HG03439 (cell line): ENCODE results near the gene NTF4.

Experiments
- ATAC-seq: cut with Tn5 transposase; IDR thresholded peaks from one replicate; pipeline ENCODE4 v1.9.1; 2021; ENCODE audit warnings: mild to moderate bottlenecking, moderate library complexity; ENCODE audit not compliant: unreplicated experiment

Gene NTF4

GRCh38 chr19:49064768-49065611, at the start of gene NTF4:
Gene NTF4, minus strand, starts transcription at chr19:49064818. Its CDS starts 2,821 bp downstream, at chr19:49061997.
- ATAC-seq: no peak

DNA sequence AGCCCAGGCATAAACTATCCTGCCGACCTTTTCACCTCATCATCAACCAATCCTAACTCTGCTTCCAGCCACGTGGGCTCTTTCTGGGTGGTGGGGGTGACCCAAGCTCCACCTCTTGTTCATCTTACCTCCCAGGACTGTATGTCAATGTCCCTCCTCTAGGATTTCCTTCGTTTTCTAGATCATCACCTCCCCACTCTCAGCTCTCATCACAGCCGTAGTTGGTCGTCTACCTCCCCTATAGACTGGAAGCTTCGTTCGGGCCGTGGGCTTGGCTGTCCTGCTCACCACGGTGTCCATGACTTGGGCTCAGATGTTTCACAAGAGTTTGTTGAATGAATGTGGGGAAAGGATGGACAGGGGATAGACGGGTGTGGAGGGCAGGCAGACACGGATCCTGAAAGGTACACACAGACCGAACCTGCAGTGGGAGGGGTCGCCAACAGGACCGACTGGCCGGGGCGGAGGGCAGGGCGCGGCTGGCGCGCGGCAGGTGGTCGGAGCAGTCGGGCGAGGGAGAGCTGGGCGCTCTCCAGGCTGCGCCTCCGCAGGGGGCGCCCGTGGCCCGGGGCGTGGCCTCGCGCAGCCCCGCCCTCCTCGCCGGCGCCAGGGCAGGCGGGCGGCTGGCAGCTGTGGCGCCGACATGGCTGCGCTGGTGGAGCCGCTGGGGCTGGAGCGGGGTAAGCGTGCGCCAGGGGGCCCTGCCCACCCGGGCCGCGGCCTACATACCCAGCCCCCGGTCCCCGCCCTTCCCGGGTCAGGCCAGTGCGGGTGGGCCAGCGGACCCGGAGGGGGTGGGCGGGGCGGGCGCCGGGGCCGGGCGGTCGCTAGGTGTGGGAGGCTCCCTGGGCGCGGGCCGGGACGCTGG, 49.4 kb upstream of the NTF4 start, which contains the start of gene LIN7B:
Gene LIN7B, plus strand, starts transcription at position 609 of the 868 bp plus-strand sequence. Its CDS starts 35 bp downstream, at position 644.
- ATAC-seq: peak; percentile 33

DNA sequence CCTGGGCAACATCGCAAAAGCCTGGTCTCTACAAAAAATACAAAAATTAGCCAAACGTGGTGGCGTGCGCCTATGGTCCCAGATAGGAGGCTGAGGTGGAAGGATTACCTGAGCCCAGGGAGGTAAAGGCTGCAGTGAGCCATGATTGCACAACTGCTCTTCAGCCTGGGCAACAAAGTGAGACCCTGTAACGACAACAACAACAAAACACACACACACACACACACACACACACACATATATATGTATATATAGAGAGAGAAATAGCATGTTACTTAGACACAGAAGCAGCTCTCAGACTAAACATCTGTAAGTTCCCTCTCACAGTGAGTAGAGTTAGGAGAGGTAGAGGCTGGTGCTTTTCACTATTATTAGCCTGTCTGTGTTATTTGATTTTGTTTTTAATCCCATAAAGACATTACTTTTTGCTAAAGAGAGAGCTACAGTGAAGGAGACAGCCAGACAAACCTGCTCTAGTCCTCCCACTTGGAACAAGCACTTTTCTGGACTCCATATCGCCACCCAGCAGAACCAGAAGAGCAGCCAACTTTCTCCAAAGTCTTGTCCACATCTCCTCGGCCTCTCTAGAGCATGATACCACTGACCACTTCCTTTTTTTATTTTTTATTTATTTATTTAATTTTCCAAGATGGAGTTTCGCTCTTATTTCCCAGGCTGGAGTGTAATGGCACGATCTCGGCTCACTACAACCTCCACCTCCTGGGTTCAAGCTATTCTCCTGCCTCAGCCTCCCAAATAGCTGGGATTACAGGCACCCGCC, 46.8 kb upstream of the NTF4 start:
- no peak for ATAC-seq

- no peak for ATAC-seq
Observed at GRCh38 chr19:49110567-49110966, 45.9 kb upstream of the NTF4 start.

DNA sequence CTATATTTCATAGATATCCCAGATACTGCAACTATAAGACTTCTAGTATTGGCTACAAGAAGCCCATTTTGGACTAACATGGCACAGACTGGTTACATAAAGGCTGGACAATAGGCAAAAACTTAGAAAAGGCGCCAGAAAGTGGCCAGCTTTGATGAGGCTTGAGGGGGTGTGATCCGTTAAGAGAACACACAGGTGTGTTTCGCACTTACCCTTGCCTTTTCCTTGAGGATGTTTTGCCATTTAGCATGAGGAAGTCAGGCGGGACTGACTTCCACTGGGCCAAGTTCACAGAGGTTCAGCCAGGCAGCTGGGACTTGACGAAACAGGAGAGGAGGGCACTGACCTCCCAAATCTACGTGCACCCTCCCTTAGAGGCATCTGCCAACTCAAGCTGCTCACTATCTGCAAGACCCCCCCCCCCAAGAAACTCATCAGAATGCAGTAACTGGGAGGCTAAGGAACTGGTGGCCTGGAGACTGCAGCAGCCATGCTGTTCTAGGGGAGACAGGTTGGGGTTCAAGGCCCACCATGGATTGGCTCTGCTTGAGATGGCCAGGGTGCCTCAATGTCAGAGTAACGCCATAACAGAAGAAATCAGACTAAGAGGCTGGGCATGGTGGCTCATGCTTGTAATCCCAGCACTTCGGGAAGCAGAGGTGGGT, 45.1 kb upstream of the NTF4 start:
- no peak for ATAC-seq

- no peak for ATAC-seq
Observed at GRCh38 chr19:49109051-49109450, 44.4 kb upstream of the NTF4 start.

GRCh38 chr19:49107625-49108459, 43.2 kb upstream of the NTF4 start:
- no peak for ATAC-seq

DNA sequence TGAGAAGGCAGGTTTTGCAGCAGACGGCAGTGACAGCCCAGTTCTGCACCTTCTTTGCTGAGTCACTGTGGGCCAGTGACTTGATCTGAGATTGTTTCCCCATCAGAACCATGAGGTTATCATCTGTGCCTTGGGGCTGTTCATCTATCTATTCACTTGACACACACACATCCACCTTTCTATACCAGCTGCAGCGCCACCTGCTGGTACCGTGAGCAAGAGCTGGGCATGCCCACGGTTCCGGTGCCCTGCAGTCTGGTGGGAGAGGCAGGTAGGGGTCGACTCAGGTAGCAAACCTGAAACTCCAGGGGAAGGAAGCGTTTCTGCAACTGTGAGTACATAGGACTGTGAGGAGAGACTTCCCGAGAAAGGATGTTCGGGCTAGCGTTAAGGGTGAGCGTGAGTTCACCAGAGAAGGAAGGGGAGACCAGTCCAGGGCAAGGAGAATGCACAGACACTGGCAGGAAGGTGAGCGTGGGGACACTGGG, 42.1 kb upstream of the NTF4 start:
- no peak for ATAC-seq

DNA sequence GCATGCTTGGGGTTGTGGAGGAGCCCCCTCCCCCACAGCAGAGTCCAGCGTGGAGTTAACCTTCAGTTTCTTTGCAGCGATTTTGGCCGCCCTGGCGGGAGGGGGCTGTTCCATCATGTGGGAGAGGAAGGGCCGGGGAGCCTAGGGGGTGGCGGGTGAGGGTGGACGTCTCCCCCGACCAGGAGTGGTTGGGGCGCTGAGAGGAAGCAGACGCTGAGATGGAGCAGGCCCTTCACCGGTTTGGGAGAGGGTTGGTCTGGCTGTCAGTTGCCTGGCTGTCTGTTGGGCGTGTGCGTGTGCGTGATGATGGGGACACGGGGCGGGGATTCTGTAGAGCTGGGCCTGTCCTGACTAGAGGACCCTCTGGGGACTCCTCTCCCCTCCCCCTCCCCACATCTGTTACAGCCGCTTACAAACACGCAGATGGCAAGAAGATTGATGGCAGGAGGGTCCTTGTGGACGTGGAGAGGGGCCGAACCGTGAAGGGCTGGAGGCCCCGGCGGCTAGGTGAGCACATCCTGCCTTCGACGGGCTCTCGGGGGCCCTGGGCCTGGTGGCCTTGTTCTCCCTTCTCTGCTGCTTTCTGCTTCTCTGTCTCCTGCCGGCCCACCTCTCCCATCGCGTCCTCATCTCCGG, 39.7 kb upstream of the NTF4 start:
- ATAC-seq: no peak

- no peak for ATAC-seq
Observed at GRCh38 chr19:49103331-49104085, 38.9 kb upstream of the NTF4 start.

DNA sequence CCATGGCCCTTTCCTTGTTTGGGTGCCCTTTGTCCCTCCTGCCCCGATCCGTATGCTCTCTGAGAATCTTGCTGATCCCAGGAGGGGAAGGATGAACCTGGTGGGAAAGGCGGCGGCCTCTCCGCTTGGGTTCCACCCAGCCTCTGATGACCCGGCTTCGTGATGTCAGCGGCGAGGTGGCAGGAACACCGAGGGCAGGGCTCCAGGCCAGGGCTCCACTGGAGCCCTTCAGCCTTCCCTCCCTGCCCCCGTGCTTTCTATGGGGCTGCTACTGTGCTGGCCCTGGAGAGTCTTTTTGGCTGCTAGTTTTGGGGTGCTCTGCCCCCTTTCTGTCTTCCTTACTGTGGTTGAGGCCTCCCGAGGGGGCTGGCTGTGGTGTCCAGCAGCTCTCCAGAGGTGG, 37.7 kb upstream of the NTF4 start:
- no peak for ATAC-seq

DNA sequence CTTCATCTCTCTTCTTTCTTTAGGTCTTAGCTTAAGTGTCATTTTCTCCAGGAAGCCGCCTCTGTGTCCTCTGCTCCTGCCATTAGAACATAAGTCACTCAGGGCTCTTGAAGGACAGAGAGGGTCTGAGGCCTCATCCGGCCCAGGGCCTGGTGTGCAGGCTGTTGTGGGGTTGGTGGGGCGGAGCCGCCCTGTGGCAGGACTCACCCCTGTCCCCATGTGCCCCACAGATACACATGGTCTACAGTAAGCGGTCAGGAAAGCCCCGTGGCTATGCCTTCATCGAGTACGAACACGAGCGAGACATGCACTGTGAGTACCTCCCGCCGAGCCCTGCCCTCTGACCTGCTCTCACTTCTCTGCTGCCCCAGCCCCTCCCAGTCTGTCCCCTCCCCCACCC, 36.5 kb upstream of the NTF4 start:
- ATAC-seq: no peak

- ATAC-seq: no peak
Observed at GRCh38 chr19:49098795-49099194, 34.2 kb upstream of the NTF4 start.

DNA sequence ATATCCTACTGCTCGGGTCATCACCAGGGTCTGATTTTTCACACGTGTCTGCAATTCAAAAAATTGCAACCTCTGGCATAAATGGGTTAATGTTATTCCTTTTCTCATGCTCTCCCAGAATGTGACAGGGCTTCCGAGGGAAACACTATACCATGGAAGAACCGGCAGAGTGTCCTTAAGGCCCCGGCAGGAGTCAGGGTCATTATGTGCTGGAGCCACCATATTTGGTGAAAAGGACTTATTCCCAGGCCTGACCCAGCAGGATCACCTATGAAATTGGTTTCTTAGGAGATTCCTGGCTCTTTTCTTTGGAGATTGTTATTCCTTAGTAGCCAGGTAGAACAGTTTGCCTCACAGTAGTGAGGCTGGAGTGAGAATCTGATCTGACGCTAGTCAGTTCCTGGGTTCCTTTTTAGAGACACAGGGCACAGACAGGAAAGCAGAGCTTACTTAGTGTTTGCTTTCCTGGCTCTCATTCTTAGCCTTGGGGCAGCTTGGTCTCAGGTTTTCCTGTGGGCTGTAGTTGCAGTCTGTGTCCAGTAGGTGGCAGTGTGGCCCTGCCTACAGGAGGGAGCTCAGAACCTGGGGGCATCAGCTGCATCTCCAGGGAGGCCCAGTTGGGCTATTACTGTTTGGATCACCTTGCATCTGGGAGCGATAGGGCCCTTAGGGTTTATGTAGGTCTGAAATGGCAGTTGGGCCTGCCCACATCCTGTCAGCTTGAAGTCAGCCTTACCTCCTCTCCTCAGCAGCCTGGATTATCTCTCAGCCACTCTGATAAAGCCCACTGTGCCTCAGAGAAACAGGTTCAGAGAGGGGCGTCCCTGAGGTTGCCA, 33.1 kb upstream of the NTF4 start:
- no peak for ATAC-seq

DNA sequence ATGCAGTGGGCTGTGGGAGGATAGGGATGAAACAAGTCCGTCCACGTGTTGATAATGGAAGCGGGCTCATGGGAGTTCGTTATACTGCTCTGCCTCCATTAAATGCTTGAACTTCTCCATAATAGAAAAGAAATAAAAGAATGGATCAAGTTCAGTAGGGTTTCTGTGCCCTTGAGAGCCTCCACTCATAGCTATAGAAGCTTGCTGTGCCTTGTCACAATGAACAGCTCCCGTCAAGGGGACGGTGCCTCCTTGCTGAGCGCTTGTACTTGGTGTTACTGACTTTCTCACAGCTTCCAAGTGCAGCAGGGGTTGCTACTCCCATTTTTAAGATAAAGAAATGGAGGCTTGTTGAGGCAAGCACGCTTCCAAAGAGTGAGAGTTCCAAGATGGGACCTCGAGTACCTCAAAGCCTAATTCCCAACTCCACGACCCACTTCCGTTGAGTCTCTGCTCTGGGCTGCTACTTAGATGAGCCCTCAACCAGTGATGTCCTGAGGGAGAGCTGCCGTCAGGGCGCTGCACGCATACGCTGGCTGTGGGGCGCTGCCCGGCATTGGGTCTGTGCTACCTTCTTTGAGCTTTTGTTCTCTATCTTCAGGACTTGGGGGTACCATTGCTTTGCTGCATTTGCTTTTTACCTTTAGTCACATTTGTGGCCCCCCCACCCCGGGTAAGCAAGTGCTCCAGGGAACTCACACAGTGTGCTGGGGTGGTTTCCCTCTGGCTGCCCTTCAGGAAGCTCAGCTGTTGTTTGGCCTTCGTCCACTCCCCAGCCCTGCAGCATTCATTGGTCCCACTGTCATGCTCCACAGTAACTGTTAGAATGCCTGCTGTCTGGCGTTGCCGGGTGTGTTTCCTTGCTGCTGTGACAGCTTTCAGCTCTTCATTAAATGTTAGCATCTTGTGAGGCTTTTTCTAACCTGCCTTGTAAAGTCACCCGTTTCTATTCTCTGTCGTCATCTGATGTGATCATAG, 30.2 kb upstream of the NTF4 start:
- ATAC-seq: no peak

GRCh38 chr19:49092686-49093085, 28.1 kb upstream of the NTF4 start:
- no peak for ATAC-seq
